CD4-positive, alpha-beta memory T cell (primary cell): Measurements from ENCODE around the gene ARL15. TPM values are rescaled to one million over a fixed set of nuclear protein-coding genes. Genes with fewer than 3 reads are reported as not detected.
A peak's percentile ranks its signal among the peaks of the same experiment; 100 is the strongest.

Source experiments
- CTCF ChIA-PET: fragments of 350-600 bp; sonication (Branson Sonifier 250); formaldehyde crosslinking; loops from one replicate; lab custom pipeline; 2021; ENCODE audit warnings: inconsistent platforms; ENCODE audit not compliant: partially characterized antibody; lab: Charles Lee
- POLR2A ChIA-PET: fragments of 350-600 bp; sonication (Branson Sonifier 250); formaldehyde crosslinking; loops from one replicate; lab custom pipeline; 2021; ENCODE audit not compliant: partially characterized antibody; lab: Charles Lee
- DNase-seq, 5 donors: peaks; one replicate each; pipeline versions ENCODE4 v3.0.0 to v3.0.0-alpha.2; 2020 to 2022; ENCODE audit warnings: mixed read lengths in 1 of 5
- H3K27ac ChIP-seq: one replicate; pipeline ENCODE4 v1.7.0; 2013; ENCODE audit warnings: low read depth, low read length
- H3K27me3 ChIP-seq: 2 replicates; pipeline ENCODE4 v1.7.0; 2013; ENCODE audit warnings: mild to moderate bottlenecking, low read length, moderate library complexity; ENCODE audit not compliant: insufficient read depth
- H3K36me3 ChIP-seq: 2 replicates; pipeline ENCODE4 v1.7.0; 2013; ENCODE audit warnings: mild to moderate bottlenecking, low read length, moderate library complexity; ENCODE audit not compliant: insufficient read depth
- H3K4me1 ChIP-seq: 2 replicates; pipeline ENCODE4 v1.7.0; 2013; ENCODE audit warnings: mild to moderate bottlenecking, low read length, moderate library complexity; ENCODE audit not compliant: insufficient read depth
- H3K4me3 ChIP-seq, 2 donors: one replicate each; pipeline ENCODE4 v1.7.0; 2013; ENCODE audit warnings: low read length in 2 of 2, mild to moderate bottlenecking in 1 of 2
- H3K9me3 ChIP-seq, 2 donors: one replicate each; pipeline ENCODE4 v1.7.0; 2013; ENCODE audit warnings: low read length in 2 of 2, control low read depth in 1 of 2; ENCODE audit not compliant: control insufficient read depth in 1 of 2
- H3K27ac Mint-ChIP-seq, 7 donors: one replicate each; pipeline ENCODE4 v1.8.0; 2020 to 2021; ENCODE audit warnings: mixed read lengths in 7 of 7, mild to moderate bottlenecking in 6 of 7, inconsistent platforms in 3 of 7, moderate library complexity in 3 of 7
- H3K27me3 Mint-ChIP-seq, 2 donors: one replicate each; pipeline ENCODE4 v1.8.0; 2020 to 2021; ENCODE audit warnings: mixed read lengths in 2 of 2
- H3K36me3 Mint-ChIP-seq, 2 donors: one replicate each; pipeline ENCODE4 v1.8.0; 2020 to 2021; ENCODE audit warnings: mixed read lengths in 2 of 2, inconsistent platforms in 1 of 2, mild to moderate bottlenecking in 1 of 2
- H3K4me1 Mint-ChIP-seq, 4 donors: one replicate each; pipeline ENCODE4 v1.8.0; 2020 to 2021; ENCODE audit warnings: mixed read lengths in 4 of 4, mild to moderate bottlenecking in 1 of 4
- H3K4me3 Mint-ChIP-seq, 8 donors: one replicate each; pipeline ENCODE4 v1.8.0; 2020 to 2021; ENCODE audit warnings: mixed read lengths in 8 of 8, mild to moderate bottlenecking in 7 of 8, moderate library complexity in 6 of 8, inconsistent platforms in 3 of 8
- H3K9me3 Mint-ChIP-seq, 8 donors: one replicate each; pipeline ENCODE4 v1.8.0; 2020 to 2021; ENCODE audit warnings: mixed read lengths in 8 of 8, mild to moderate bottlenecking in 5 of 8, inconsistent platforms in 3 of 8, moderate library complexity in 1 of 8
- intact Hi-C: fragments of 100-400 bp; cut with micrococcal nuclease; formaldehyde crosslinking; loops from one replicate; pipeline ENCODE4 v1.15.1; 2023
- polyA plus RNA-seq, 2 donors: library from polyadenylated mRNA; unstranded; fragments of 300-500 nt; fragmentation: Illumina TruSeq; gene quantifications; one replicate each; pipeline ENCODE4 v1.2.3, GENCODE V29; 2021
- total RNA-seq, 2 experiments: library from RNA; stranded (reverse); gene quantifications; one replicate each; pipeline ENCODE4 v1.2.3, GENCODE V29; 2021

Gene ARL15
- total and polyA plus RNA-seq, 4 experiments from 2014 or later: 14.0 to 29.8 (median 14.7) TPM

DNA sequence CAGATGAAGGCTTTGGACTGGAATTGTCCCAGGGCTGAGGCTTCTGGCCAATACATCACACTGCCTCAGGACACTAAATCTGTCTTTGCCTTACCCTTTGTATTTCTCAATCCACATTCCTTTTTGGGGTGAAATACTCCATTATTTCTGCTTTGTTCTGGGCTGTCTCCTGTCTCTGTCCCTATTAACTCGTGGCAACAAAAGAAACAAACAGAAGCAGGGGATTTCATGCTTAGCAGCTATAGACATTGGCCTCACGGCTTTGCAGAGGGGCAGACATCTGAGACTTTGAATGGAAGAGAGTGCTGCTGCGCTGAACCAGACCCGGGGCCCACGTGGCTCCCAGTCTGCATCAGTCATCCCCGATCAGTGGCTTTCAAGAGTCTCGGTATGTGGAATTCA, 129.7 kb downstream of the ARL15 start:
- Histone ChIP-seq H3K36me3 (no peaks in the 10 kb centered on the region), H3K9me3 (no peaks in the 10 kb centered on the region), H3K27ac (no peak overlapping the region), H3K4me3 (no peak overlapping the region), H3K4me1 (no peaks in the 10 kb centered on the region), H3K27me3 (no peaks in the 10 kb centered on the region)
- H3K4me3 Mint-ChIP-seq: no peak overlapping the region
- no peaks in the 10 kb centered on the region for H3K27me3 Mint-ChIP-seq
- no peak overlapping the region for H3K27ac Mint-ChIP-seq
- no peak for DNase-seq
- peaks cover 2 to 10% of the 10 kb centered on the region in 2 donors for H3K36me3 Mint-ChIP-seq
- H3K4me1 Mint-ChIP-seq: peaks cover 4 to 22% (median 16%) of the 10 kb centered on the region in 4 donors
- intact Hi-C loops: no loop called here
- POLR2A ChIA-PET: no interaction called here
- CTCF ChIA-PET: interaction anchor here (1.2 kb wide), 1 partner anchor 14 kb away, joined by 3 read pairs; no protein-coding TSS in a partner anchor
- H3K9me3 Mint-ChIP-seq: peaks cover 0 to 4% (median under 1%) of the 10 kb centered on the region in 8 donors

DNA sequence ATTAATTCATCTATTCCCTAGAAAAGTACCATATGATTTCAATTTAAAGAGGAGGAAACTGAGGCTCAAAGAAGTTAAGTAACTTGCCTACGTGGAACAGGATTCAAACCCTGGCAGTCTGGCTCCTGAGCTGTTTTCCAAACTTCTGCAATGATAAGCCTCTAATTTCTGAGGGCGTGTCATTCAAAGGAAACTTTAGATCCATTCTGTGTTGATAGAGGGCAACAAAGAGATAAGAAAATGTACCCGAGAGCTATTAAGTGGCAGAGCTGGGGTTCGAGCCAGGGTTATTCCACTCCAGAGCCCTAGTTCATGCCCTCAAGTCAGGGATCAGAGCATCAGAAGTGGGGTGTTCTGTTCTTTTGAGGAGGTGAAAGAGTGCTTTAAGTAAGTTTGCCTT, 131.4 kb downstream of the ARL15 start:
- Histone ChIP-seq H3K36me3 (no peaks in the 10 kb centered on the region), H3K9me3 (no peaks in the 10 kb centered on the region), H3K27me3 (no peaks in the 10 kb centered on the region), H3K4me1 (no peaks in the 10 kb centered on the region), H3K27ac (no peak overlapping the region), H3K4me3 (no peak overlapping the region)
- peaks cover under 1 to 8% of the 10 kb centered on the region in 2 donors for H3K36me3 Mint-ChIP-seq
- peaks cover 0 to 3% (median 0%) of the 10 kb centered on the region in 8 donors for H3K9me3 Mint-ChIP-seq
- H3K4me3 Mint-ChIP-seq: no peak overlapping the region
- no peaks in the 10 kb centered on the region for H3K27me3 Mint-ChIP-seq
- peaks cover 9 to 22% (median 16%) of the 10 kb centered on the region in 4 donors for H3K4me1 Mint-ChIP-seq
- ChIA-PET POLR2A (no interaction called here), CTCF (no interaction called here)
- no peak overlapping the region for H3K27ac Mint-ChIP-seq
- intact Hi-C loops: no loop called here
- no peak for DNase-seq

DNA sequence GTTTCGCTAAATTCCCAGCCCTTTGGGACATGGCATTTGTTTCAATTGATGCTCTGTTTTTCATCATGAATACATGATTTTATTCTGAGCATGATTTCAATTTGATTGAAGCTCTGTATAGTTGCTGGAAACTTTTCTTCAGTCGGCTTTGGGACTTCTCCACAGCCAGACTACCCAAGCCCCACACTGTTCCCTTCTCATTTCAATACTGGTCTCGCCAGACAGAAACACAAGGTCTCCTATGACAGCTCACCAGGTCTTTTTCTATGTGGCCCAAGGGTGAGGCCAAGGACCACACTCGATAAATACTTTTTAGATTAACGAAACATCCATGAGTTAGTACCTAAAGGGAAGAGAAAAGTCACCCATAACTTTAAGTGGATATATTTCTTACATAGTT, 132.2 kb downstream of the ARL15 start:
- ChIA-PET CTCF (no interaction called here), POLR2A (interaction anchor here (0.5 kb wide), 1 partner anchor 83 kb away, joined by 3 read pairs; no protein-coding TSS in a partner anchor)
- H3K9me3 ChIP-seq: no peaks in the 10 kb centered on the region
- H3K27ac ChIP-seq: no peak overlapping the region
- Mint-ChIP-seq H3K27me3 (no peaks in the 10 kb centered on the region), H3K9me3 (peaks cover 0 to 6% (median 0%) of the 10 kb centered on the region in 8 donors), H3K27ac (no peak overlapping the region), H3K4me3 (no peak overlapping the region), H3K4me1 (peaks cover 15 to 28% (median 21%) of the 10 kb centered on the region in 4 donors), H3K36me3 (peaks cover 5 to 16% of the 10 kb centered on the region in 2 donors)
- DNase-seq: no peak
- intact Hi-C loops: no loop called here
- no peaks in the 10 kb centered on the region for H3K27me3 ChIP-seq
- H3K4me3 ChIP-seq: no peak overlapping the region
- H3K4me1 ChIP-seq: no peaks in the 10 kb centered on the region
- H3K36me3 ChIP-seq: no peaks in the 10 kb centered on the region

DNA sequence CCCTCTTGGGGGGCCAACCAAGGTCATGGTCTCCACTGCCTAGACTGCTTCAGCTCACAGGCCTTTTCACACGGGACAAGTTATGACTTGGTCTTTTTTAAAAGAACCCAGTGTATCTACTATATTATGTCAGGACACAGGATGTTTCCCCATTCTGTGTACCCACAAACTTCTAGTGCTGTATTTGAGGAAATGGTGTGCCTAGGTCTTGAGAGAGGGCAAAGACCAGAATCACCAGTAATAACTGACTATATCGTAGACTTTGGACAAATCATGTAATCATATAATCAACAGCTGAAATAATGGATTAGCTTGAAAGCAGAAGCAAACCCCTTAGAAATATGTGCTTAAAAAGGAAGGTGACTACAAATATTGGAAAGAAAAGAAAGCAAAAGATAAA, 133.3 kb downstream of the ARL15 start:
- Mint-ChIP-seq H3K27me3 (no peaks in the 10 kb centered on the region), H3K4me1 (peaks cover 15 to 30% (median 21%) of the 10 kb centered on the region in 4 donors), H3K27ac (no peak overlapping the region), H3K36me3 (peaks cover 7 to 16% of the 10 kb centered on the region in 2 donors), H3K4me3 (no peak overlapping the region), H3K9me3 (peaks cover 0 to 6% (median 0%) of the 10 kb centered on the region in 8 donors)
- Histone ChIP-seq H3K36me3 (no peaks in the 10 kb centered on the region), H3K4me1 (no peaks in the 10 kb centered on the region), H3K27ac (no peak overlapping the region), H3K27me3 (no peaks in the 10 kb centered on the region), H3K4me3 (no peak overlapping the region), H3K9me3 (no peaks in the 10 kb centered on the region)
- DNase-seq: no peak
- ChIA-PET CTCF (no interaction called here), POLR2A (no interaction called here)
- intact Hi-C loops: no loop called here

DNA sequence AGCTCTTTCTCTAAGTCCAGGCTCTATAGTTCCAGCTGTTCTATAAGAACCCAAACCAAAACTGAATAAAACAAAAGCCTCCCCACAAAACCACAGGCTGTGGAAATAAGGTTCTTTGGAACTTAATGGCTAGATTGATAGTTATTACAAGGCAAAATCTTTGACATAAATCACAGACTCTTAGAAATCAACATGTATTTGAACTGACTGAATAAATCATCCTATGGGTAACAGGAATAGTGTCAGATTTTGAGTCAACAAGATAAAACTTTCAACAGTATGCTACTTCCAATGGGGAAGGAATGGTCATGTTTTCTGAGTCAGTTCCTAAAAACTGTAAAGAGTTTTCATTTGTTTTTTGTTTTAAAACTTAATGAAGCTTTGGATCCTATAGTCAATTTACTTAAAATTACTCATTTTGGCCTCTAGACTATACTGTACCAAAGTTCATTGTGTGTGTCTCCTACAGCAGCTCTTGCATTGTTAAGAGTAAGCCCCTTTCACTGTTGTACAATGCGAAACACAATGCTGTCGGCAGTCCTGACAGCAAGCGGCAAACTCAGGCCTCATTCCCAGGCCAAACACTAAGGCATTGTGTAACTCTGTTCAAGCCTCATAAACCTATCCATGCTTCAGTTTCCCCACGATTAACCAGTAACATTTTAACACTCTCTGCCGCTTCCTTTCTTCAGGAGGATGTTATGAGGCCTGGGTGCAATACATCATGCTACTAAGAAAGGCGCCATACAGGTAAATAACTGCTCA, 134.1 kb downstream of the ARL15 start:
- H3K4me1 Mint-ChIP-seq: peaks cover 15 to 30% (median 21%) of the 10 kb centered on the region in 4 donors
- no peak overlapping the region for H3K4me3 Mint-ChIP-seq
- DNase-seq: no peak
- intact Hi-C loops: no loop called here
- H3K36me3 ChIP-seq: no peaks in the 10 kb centered on the region
- peak overlapping the region in 1 of 7 donors; percentile 43 for H3K27ac Mint-ChIP-seq
- H3K27me3 ChIP-seq: no peaks in the 10 kb centered on the region
- H3K27me3 Mint-ChIP-seq: no peaks in the 10 kb centered on the region
- no peak overlapping the region for H3K27ac ChIP-seq
- no peak overlapping the region for H3K4me3 ChIP-seq
- H3K9me3 ChIP-seq: no peaks in the 10 kb centered on the region
- peaks cover 9 to 17% of the 10 kb centered on the region in 2 donors for H3K36me3 Mint-ChIP-seq
- H3K4me1 ChIP-seq: no peaks in the 10 kb centered on the region
- ChIA-PET CTCF (no interaction called here), POLR2A (no interaction called here)
- H3K9me3 Mint-ChIP-seq: peaks cover 0 to 4% (median 0%) of the 10 kb centered on the region in 8 donors

DNA sequence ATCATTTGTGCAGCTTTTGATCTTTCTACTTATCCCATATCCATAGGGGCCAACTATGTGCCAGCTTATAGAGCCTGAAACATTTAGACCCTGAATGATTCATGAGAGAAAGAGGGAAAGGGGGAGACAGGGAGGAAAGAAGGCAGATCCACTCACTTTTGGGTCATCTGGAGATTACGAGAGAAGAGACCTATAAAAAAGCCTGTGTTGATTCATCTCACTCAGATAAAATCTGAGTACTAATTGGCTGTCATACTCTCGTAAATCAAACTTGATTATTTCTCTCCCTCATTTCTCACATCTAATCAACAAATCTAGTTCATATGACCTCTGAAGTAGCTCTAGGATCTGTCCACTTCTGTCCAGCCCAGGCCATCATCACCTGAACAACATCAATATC, 137.1 kb downstream of the ARL15 start:
- Mint-ChIP-seq H3K9me3 (peaks cover 0 to 4% (median 0%) of the 10 kb centered on the region in 8 donors), H3K27ac (peak overlapping the region in 1 of 7 donors; percentile 4), H3K36me3 (peaks cover 31 to 43% of the 10 kb centered on the region in 2 donors), H3K4me3 (no peak overlapping the region), H3K4me1 (peaks cover 14 to 23% (median 18%) of the 10 kb centered on the region in 4 donors), H3K27me3 (no peaks in the 10 kb centered on the region)
- ChIA-PET CTCF (no interaction called here), POLR2A (no interaction called here)
- Histone ChIP-seq H3K4me3 (no peak overlapping the region), H3K4me1 (no peaks in the 10 kb centered on the region), H3K9me3 (no peaks in the 10 kb centered on the region), H3K27ac (no peak overlapping the region), H3K36me3 (no peaks in the 10 kb centered on the region), H3K27me3 (no peaks in the 10 kb centered on the region)
- no peak for DNase-seq
- intact Hi-C loops: no loop called here

DNA sequence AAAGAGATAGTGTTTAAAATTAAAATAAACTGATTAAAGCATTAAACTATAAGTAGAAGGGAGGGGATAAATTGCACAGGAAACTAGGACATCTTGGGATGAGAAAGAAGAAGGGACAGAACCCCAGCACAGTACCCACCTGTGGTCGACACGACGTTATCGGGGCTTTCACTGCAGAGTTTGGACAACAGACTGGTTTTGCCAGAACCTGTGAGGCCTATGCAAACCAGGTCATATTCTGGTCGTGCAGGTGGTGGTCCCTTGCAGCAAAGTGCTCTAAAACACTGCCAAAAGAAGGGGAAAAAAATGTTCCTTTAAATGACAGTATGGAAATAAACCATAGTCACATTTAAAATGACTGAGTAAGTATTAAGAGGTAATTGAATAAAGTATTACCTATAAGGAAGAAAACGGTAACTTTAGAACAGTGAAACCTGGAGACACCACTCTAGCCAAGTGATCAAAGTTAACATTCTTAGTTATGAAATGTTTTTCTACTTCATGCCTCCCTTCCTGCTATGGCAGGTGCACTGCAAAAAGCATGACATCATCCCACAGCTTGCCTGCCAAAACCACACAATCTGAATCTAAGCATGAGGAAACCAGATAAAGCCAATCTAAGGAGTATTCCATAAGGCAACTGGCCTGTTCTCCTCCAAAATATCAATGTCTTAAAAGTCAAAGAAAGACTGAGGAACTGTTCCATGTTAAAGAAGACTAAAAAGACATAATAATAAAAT, 138.6 kb downstream of the ARL15 start:
- no peak overlapping the region for H3K4me3 Mint-ChIP-seq
- ChIA-PET POLR2A (no interaction called here), CTCF (no interaction called here)
- peaks cover 13 to 15% (median 14%) of the 10 kb centered on the region in 4 donors for H3K4me1 Mint-ChIP-seq
- H3K27me3 ChIP-seq: no peaks in the 10 kb centered on the region
- no peak overlapping the region for H3K27ac Mint-ChIP-seq
- H3K4me1 ChIP-seq: no peaks in the 10 kb centered on the region
- H3K27ac ChIP-seq: no peak overlapping the region
- DNase-seq: no peak
- intact Hi-C loops: no loop called here
- H3K4me3 ChIP-seq: no peak overlapping the region
- no peaks in the 10 kb centered on the region for H3K27me3 Mint-ChIP-seq
- no peaks in the 10 kb centered on the region for H3K36me3 ChIP-seq
- H3K9me3 ChIP-seq: no peaks in the 10 kb centered on the region
- peaks cover 0 to 5% (median 1%) of the 10 kb centered on the region in 8 donors for H3K9me3 Mint-ChIP-seq
- H3K36me3 Mint-ChIP-seq: peaks cover 45 to 57% of the 10 kb centered on the region in 2 donors
